ENCODE data around the gene PEPD.

GRCh38 chr19:33520844-33521479 lies 629 bp downstream of the PEPD start:
- TF ChIP-seq CTCF (IDR thresholded peaks at IDR 0.05) (no peak), POLR2A (IDR thresholded peaks at IDR 0.05) (no peak)
